RWPE1 (cell line): ENCODE results near the gene NLGN1.
A peak's percentile ranks its signal among the peaks of the same experiment; 100 is the strongest.

Experiments used
- CTCF ChIA-PET: fragments of 350-600 bp; sonication (Branson Sonifier 250); formaldehyde crosslinking; extraction: SDS; loops from one replicate; lab custom pipeline; 2021; lab: Yijun Ruan, JAX
- POLR2A ChIA-PET: fragments of 400-600 bp; formaldehyde crosslinking; extraction: SDS; loops from one replicate; lab custom pipeline; 2020; ENCODE audit warnings: antibody characterized with exemption; ENCODE audit not compliant: low non-redundant PET; lab: Yijun Ruan, JAX
- DNase-seq: peaks from one replicate; pipeline ENCODE4 v3.0.0; 2012; ENCODE audit warnings: low spot score
- H3K27ac ChIP-seq: fragments of 450-650 bp; 2 replicates; pipeline ENCODE4 v1.5.1; 2017
- CTCF ChIP-seq: fragments of 450-650 bp; conservative IDR thresholded peaks from 2 replicates; pipeline ENCODE4 v1.5.1; 2017; ENCODE audit warnings: low read depth, mild to moderate bottlenecking

NLGN1 gene

DNA sequence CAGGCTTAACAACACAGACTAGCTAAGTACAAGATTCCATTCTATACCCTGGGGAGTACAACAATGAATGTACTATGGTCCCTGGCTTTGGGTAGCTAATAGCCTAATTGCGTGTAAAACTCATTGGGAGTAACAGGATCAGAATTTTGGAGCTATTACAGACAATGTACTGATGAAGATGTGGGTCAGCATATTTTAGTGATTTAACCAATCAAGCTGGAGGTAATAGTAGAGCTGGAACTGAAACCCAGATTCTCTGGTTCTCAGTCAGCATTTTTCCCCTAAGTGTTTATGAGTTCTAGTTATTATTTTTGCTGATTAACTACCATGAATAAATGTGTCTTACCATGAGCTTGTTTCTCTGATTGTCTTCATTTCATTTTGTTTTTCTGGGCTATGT is 578.7 kb downstream of the NLGN1 start:
- ChIA-PET CTCF (no interaction called here), POLR2A (no interaction called here)
- no peak overlapping the region for H3K27ac ChIP-seq
- TF ChIP-seq CTCF, result no peak
- DNase-seq, result no peak

DNA sequence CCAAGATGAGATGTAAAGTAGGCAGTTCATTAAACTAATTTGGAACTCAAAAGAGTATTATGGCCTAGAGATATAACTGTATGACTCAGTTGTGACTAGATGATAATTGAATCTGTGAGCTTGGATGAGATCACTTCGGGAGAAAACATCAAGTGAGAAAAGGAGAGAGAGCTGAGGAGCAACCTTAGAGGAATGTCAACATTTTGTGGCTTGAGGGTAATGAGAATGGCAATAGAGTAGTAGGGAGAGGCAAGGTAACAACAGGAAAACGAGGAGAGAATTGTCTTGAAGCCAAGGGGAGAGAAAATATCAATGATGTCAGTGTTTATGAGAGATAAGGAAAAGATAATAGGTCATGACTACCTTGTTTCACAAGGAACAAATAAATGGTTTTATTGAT is 580.2 kb downstream of the NLGN1 start:
- peak; percentile 2 for DNase-seq
- ChIA-PET CTCF (no interaction called here), POLR2A (no interaction called here)
- TF ChIP-seq CTCF, result no peak
- no peak overlapping the region for H3K27ac ChIP-seq

- CTCF ChIA-PET, result no interaction called here
- no peak for TF ChIP-seq CTCF
- DNase-seq, result no peak
- POLR2A ChIA-PET, result no interaction called here
- no peak overlapping the region for H3K27ac ChIP-seq
Measured at GRCh38 chr3:173983343-173983742, 585.8 kb downstream of the NLGN1 start.

GRCh38 chr3:173986861-173987410 is 589.4 kb downstream of the NLGN1 start:
- DNase-seq, result no peak
- POLR2A ChIA-PET, result no interaction called here

GRCh38 chr3:173988909-173989308 is 591.4 kb downstream of the NLGN1 start:
- no peak overlapping the region for H3K27ac ChIP-seq
- TF ChIP-seq CTCF, result no peak
- CTCF ChIA-PET, result interaction anchor here (0.6 kb wide), 1 partner anchor 776 kb away, joined by 4 read pairs; no protein-coding TSS in a partner anchor
- POLR2A ChIA-PET, result no interaction called here
- no peak for DNase-seq

More at GRCh38 chr3:173986861-173987410, 589.4 kb downstream of the NLGN1 start:
- no peak overlapping the region for H3K27ac ChIP-seq
- TF ChIP-seq CTCF, result no peak
- CTCF ChIA-PET, result interaction anchor here (0.6 kb wide), 1 partner anchor 23 kb away, joined by 3 read pairs; no protein-coding TSS in a partner anchor

- H3K27ac ChIP-seq, result no peak overlapping the region
- POLR2A ChIA-PET, result no interaction called here
- TF ChIP-seq CTCF, result no peak
Measured at GRCh38 chr3:173992416-173992815, 594.9 kb downstream of the NLGN1 start.

More at GRCh38 chr3:173992416-173992815, 594.9 kb downstream of the NLGN1 start:
- no peak for DNase-seq
- CTCF ChIA-PET, result no interaction called here
